ENCODE measurements around the gene IGFBP2. TPM values are rescaled to one million over a fixed set of nuclear protein-coding genes. Genes with fewer than 3 reads are reported as not detected.

IGFBP2 gene
- total RNA-seq, 1 experiment from 2014 or later, result 54.8 TPM

- POLR2A ChIA-PET, result no interaction called here
- intact Hi-C loops (cut with micrococcal nuclease; ENCODE audit: unreplicated experiment) (no loop called here), in situ Hi-C loops (cut with HindIII; ENCODE audit: low pct_unique_long_range_greater_than_20kb, low sequenced_read_pairs) (no loop called here)
- Histone ChIP-seq H3K9me3 (ENCODE audit: control insufficient read depth, insufficient read depth, low read depth, low read length) (no peaks in the 10 kb centered on the region), H3K36me3 (ENCODE audit: control insufficient read depth, insufficient read depth, low read length) (no peaks in the 10 kb centered on the region), H3K27me3 (ENCODE audit: control insufficient read depth, insufficient read depth, low read length) (no peaks in the 10 kb centered on the region), H3K4me1 (ENCODE audit: control insufficient read depth, insufficient read depth, low read length) (no peaks in the 10 kb centered on the region), H3K27ac (ENCODE audit: low read length) (no peak overlapping the region), H3K4me3 (ENCODE audit: low read depth in 2 of 2, low read length in 2 of 2) (no peak overlapping the region)
- TF ChIP-seq POLR2AphosphoS5 (IDR thresholded peaks at IDR 0.05; ENCODE audit: low read depth, low read length) (no peak), SIN3A (IDR thresholded peaks at IDR 0.05; ENCODE audit: borderline replicate concordance, insufficient read depth, low read depth, low read length) (no peak)
- BruUV-seq (replicated peaks), result no TSS peak
- CTCF ChIA-PET, result interaction anchor here (0.6 kb wide), 1 partner anchor 76 kb away, joined by 3 read pairs; no protein-coding TSS in a partner anchor
- DNase-seq (ENCODE audit: low read depth, low spot score) (no peak), ATAC-seq (no peak)
Measured at GRCh38 chr2:216619411-216620393, 13.5 kb upstream of the IGFBP2 start.

- DNase-seq (ENCODE audit: low read depth, low spot score), result no peak
- ChIA-PET POLR2A (interaction anchor here (0.7 kb wide), 1 partner anchor 125 kb away, joined by 13 read pairs; no protein-coding TSS in a partner anchor), CTCF (no interaction called here)
- Histone ChIP-seq H3K4me1 (ENCODE audit: control insufficient read depth, insufficient read depth, low read length) (no peaks in the 10 kb centered on the region), H3K27ac (ENCODE audit: low read length) (no peak overlapping the region), H3K9me3 (ENCODE audit: control insufficient read depth, insufficient read depth, low read depth, low read length) (no peaks in the 10 kb centered on the region), H3K27me3 (ENCODE audit: control insufficient read depth, insufficient read depth, low read length) (no peaks in the 10 kb centered on the region), H3K4me3 (ENCODE audit: low read depth in 2 of 2, low read length in 2 of 2) (no peak overlapping the region), H3K36me3 (ENCODE audit: control insufficient read depth, insufficient read depth, low read length) (no peaks in the 10 kb centered on the region)
- intact Hi-C loops (cut with micrococcal nuclease; ENCODE audit: unreplicated experiment) (no loop called here), in situ Hi-C loops (cut with HindIII; ENCODE audit: low pct_unique_long_range_greater_than_20kb, low sequenced_read_pairs) (no loop called here)
- TF ChIP-seq SIN3A (IDR thresholded peaks at IDR 0.05; ENCODE audit: borderline replicate concordance, insufficient read depth, low read depth, low read length), result no peak
- TF ChIP-seq POLR2AphosphoS5 (IDR thresholded peaks at IDR 0.05; ENCODE audit: low read depth, low read length), result no peak
- no peak for TF ChIP-seq TCF7L2 (IDR thresholded peaks at IDR 0.05; ENCODE audit: low read depth, low read length)
- no peak for TF ChIP-seq REST (IDR thresholded peaks at IDR 0.05; ENCODE audit: insufficient read depth in 1 of 2, low read depth in 2 of 2, low read length in 1 of 2)
- TF ChIP-seq CTCF (IDR thresholded peaks at IDR 0.05), result no peak
- BruUV-seq (replicated peaks), result no TSS peak
- ATAC-seq, result no peak
Measured at GRCh38 chr2:216620786-216621185, 12.4 kb upstream of the IGFBP2 start.

- DNase-seq (ENCODE audit: low read depth, low spot score), result no peak
- no peaks in the 10 kb centered on the region for H3K4me1 ChIP-seq (ENCODE audit: control insufficient read depth, insufficient read depth, low read length)
- no peaks in the 10 kb centered on the region for H3K36me3 ChIP-seq (ENCODE audit: control insufficient read depth, insufficient read depth, low read length)
- ATAC-seq, result no peak
- no peak for TF ChIP-seq REST (IDR thresholded peaks at IDR 0.05; ENCODE audit: insufficient read depth in 1 of 2, low read depth in 2 of 2, low read length in 1 of 2)
- TF ChIP-seq POLR2AphosphoS5 (IDR thresholded peaks at IDR 0.05; ENCODE audit: low read depth, low read length), result no peak
- TF ChIP-seq SIN3A (IDR thresholded peaks at IDR 0.05; ENCODE audit: borderline replicate concordance, insufficient read depth, low read depth, low read length), result no peak
- TF ChIP-seq CTCF (IDR thresholded peaks at IDR 0.05), result no peak
- TF ChIP-seq TCF7L2 (IDR thresholded peaks at IDR 0.05; ENCODE audit: low read depth, low read length), result no peak
- no peaks in the 10 kb centered on the region for H3K27me3 ChIP-seq (ENCODE audit: control insufficient read depth, insufficient read depth, low read length)
- no peaks in the 10 kb centered on the region for H3K9me3 ChIP-seq (ENCODE audit: control insufficient read depth, insufficient read depth, low read depth, low read length)
- H3K4me3 ChIP-seq (ENCODE audit: low read depth in 2 of 2, low read length in 2 of 2), result no peak overlapping the region
- CTCF ChIA-PET, result no interaction called here
- intact Hi-C loops (cut with micrococcal nuclease; ENCODE audit: unreplicated experiment) (no loop called here), in situ Hi-C loops (cut with HindIII; ENCODE audit: low pct_unique_long_range_greater_than_20kb, low sequenced_read_pairs) (no loop called here)
- POLR2A ChIA-PET, result no interaction called here
- H3K27ac ChIP-seq (ENCODE audit: low read length), result no peak overlapping the region
- BruUV-seq (replicated peaks), result no TSS peak
Measured at GRCh38 chr2:216621292-216621691, 11.9 kb upstream of the IGFBP2 start.
